ENCODE results near the gene MAP3K20. TPM values are rescaled to one million over a fixed set of nuclear protein-coding genes. Genes with fewer than 3 reads are reported as not detected.
"Not testable (repeated sequence)": the region's sequence is repeated elsewhere in the genome, so short reads cannot be mapped to it uniquely, and the experiment has no call there.

The MAP3K20 gene
- total RNA-seq, 2 experiments from 2014 or later = 13.7 to 15.2 TPM

GRCh38 chr2:173150087-173150486 is 74.4 kb downstream of the MAP3K20 start:
- H3K4me1 Mint-ChIP-seq = peaks cover 34% of the 10 kb centered on the region
- H3K27ac Mint-ChIP-seq = peak overlapping the region; percentile 75
- peaks cover 3% of the 10 kb centered on the region for H3K27me3 Mint-ChIP-seq
- H3K4me3 Mint-ChIP-seq = no peak overlapping the region
- no peak for DNase-seq
- peaks cover 7% of the 10 kb centered on the region for H3K36me3 Mint-ChIP-seq (ENCODE audit: low read depth)
- POLR2A ChIA-PET = interaction anchor here (2.8 kb wide), 1 partner anchor 17 kb away, joined by 6 read pairs; no protein-coding TSS in a partner anchor
- H3K9me3 Mint-ChIP-seq = no peaks in the 10 kb centered on the region
- CTCF ChIA-PET = no interaction called here

- Mint-ChIP-seq H3K9me3 (no peaks in the 10 kb centered on the region), H3K4me3 (no peak overlapping the region), H3K27me3 (peaks cover 3% of the 10 kb centered on the region), H3K27ac (no peak overlapping the region), H3K36me3 (ENCODE audit: low read depth) (peaks cover 8% of the 10 kb centered on the region), H3K4me1 (peaks cover 31% of the 10 kb centered on the region)
- no peak for DNase-seq
- ChIA-PET CTCF (no interaction called here), POLR2A (interaction anchor here (1.0 to 2.8 kb wide), 3 partner anchors 13 to 74 kb away, joined by 4 to 6 read pairs (median 6); no protein-coding TSS in a partner anchor)
Observed at GRCh38 chr2:173150963-173151362, 75.3 kb downstream of the MAP3K20 start.

- Mint-ChIP-seq H3K9me3 (no peaks in the 10 kb centered on the region), H3K36me3 (ENCODE audit: low read depth) (peaks cover 8% of the 10 kb centered on the region), H3K27me3 (peaks cover 3% of the 10 kb centered on the region), H3K4me3 (no peak overlapping the region), H3K4me1 (peaks cover 31% of the 10 kb centered on the region), H3K27ac (no peak overlapping the region)
- POLR2A ChIA-PET = interaction anchor here (1.0 to 2.8 kb wide), 4 partner anchors 14 to 88 kb away, joined by 4 to 6 read pairs (median 5); no protein-coding TSS in a partner anchor
- CTCF ChIA-PET = interaction anchor here (0.8 kb wide), 1 partner anchor 77 kb away, joined by 6 read pairs; no protein-coding TSS in a partner anchor
- no peak for DNase-seq
Observed at GRCh38 chr2:173151671-173152401, 76.2 kb downstream of the MAP3K20 start.

- DNase-seq = no peak
- H3K9me3 Mint-ChIP-seq = no peaks in the 10 kb centered on the region
- ChIA-PET CTCF (no interaction called here), POLR2A (no interaction called here)
- no peak overlapping the region for H3K4me3 Mint-ChIP-seq
- peaks cover 31% of the 10 kb centered on the region for H3K4me1 Mint-ChIP-seq
- peaks cover 8% of the 10 kb centered on the region for H3K36me3 Mint-ChIP-seq (ENCODE audit: low read depth)
- H3K27me3 Mint-ChIP-seq = no peaks in the 10 kb centered on the region
- no peak overlapping the region for H3K27ac Mint-ChIP-seq
Observed at GRCh38 chr2:173153301-173153885, 77.7 kb downstream of the MAP3K20 start.

- H3K4me3 Mint-ChIP-seq = no peak overlapping the region
- no peak for DNase-seq
- H3K27me3 Mint-ChIP-seq = no peaks in the 10 kb centered on the region
- ChIA-PET CTCF (interaction anchor here (0.8 to 2.2 kb wide), 2 partner anchors 52 to 130 kb away, joined by 3 to 6 read pairs; no protein-coding TSS in a partner anchor), POLR2A (no interaction called here)
- no peak overlapping the region for H3K27ac Mint-ChIP-seq
- H3K4me1 Mint-ChIP-seq = no peaks in the 10 kb centered on the region
- peaks cover 5% of the 10 kb centered on the region for H3K36me3 Mint-ChIP-seq (ENCODE audit: low read depth)
- H3K9me3 Mint-ChIP-seq = no peaks in the 10 kb centered on the region
Observed at GRCh38 chr2:173157676-173158293, 82.1 kb downstream of the MAP3K20 start.

GRCh38 chr2:173159791-173160463 is 84.3 kb downstream of the MAP3K20 start:
- POLR2A ChIA-PET = no interaction called here
- no peaks in the 10 kb centered on the region for H3K4me1 Mint-ChIP-seq
- CTCF ChIA-PET = interaction anchor here (0.6 kb wide), 1 partner anchor 51 kb away, joined by 3 read pairs; no protein-coding TSS in a partner anchor
- no peak overlapping the region for H3K27ac Mint-ChIP-seq
- no peaks in the 10 kb centered on the region for H3K9me3 Mint-ChIP-seq
- peaks cover 2% of the 10 kb centered on the region for H3K36me3 Mint-ChIP-seq (ENCODE audit: low read depth)
- H3K27me3 Mint-ChIP-seq = peaks cover 2% of the 10 kb centered on the region
- DNase-seq = no peak
- no peak overlapping the region for H3K4me3 Mint-ChIP-seq

GRCh38 chr2:173160618-173161017 is 85.0 kb downstream of the MAP3K20 start:
- ChIA-PET CTCF (no interaction called here), POLR2A (no interaction called here)
- H3K36me3 Mint-ChIP-seq (ENCODE audit: low read depth) = no peaks in the 10 kb centered on the region
- no peak for DNase-seq
- no peak overlapping the region for H3K4me3 Mint-ChIP-seq
- no peaks in the 10 kb centered on the region for H3K4me1 Mint-ChIP-seq
- H3K9me3 Mint-ChIP-seq = no peaks in the 10 kb centered on the region
- no peak overlapping the region for H3K27ac Mint-ChIP-seq
- H3K27me3 Mint-ChIP-seq = peaks cover 2% of the 10 kb centered on the region

- no peaks in the 10 kb centered on the region for H3K36me3 Mint-ChIP-seq (ENCODE audit: low read depth)
- no peaks in the 10 kb centered on the region for H3K9me3 Mint-ChIP-seq
- no peak for DNase-seq
- H3K27me3 Mint-ChIP-seq = peaks cover 2% of the 10 kb centered on the region
- H3K4me3 Mint-ChIP-seq = no peak overlapping the region
- POLR2A ChIA-PET = no interaction called here
- no peaks in the 10 kb centered on the region for H3K4me1 Mint-ChIP-seq
- H3K27ac Mint-ChIP-seq = no peak overlapping the region
- CTCF ChIA-PET = no interaction called here
Observed at GRCh38 chr2:173161040-173161439, 85.4 kb downstream of the MAP3K20 start.

- Mint-ChIP-seq H3K9me3 (no peaks in the 10 kb centered on the region), H3K27me3 (peaks cover 2% of the 10 kb centered on the region), H3K4me3 (no peak overlapping the region), H3K4me1 (no peaks in the 10 kb centered on the region), H3K36me3 (ENCODE audit: low read depth) (no peaks in the 10 kb centered on the region), H3K27ac (no peak overlapping the region)
- POLR2A ChIA-PET = no interaction called here
- DNase-seq = no peak
- CTCF ChIA-PET = no interaction called here
Observed at GRCh38 chr2:173161507-173161906, 85.9 kb downstream of the MAP3K20 start.

- H3K9me3 Mint-ChIP-seq; H3K27me3 Mint-ChIP-seq; POLR2A ChIA-PET; H3K4me1 Mint-ChIP-seq; DNase-seq; H3K36me3 Mint-ChIP-seq (ENCODE audit: low read depth); H3K4me3 Mint-ChIP-seq; H3K27ac Mint-ChIP-seq; CTCF ChIA-PET: not testable (repeated sequence)
Observed at GRCh38 chr2:173163357-173163756, 87.7 kb downstream of the MAP3K20 start.

GRCh38 chr2:173164396-173164795 is 88.8 kb downstream of the MAP3K20 start:
- H3K9me3 Mint-ChIP-seq = no peaks in the 10 kb centered on the region

GRCh38 chr2:173165443-173166238 is 90.0 kb downstream of the MAP3K20 start:
- Mint-ChIP-seq H3K36me3 (ENCODE audit: low read depth) (no peaks in the 10 kb centered on the region), H3K4me1 (no peaks in the 10 kb centered on the region), H3K27me3 (peaks cover 2% of the 10 kb centered on the region), H3K4me3 (no peak overlapping the region), H3K27ac (no peak overlapping the region), H3K9me3 (no peaks in the 10 kb centered on the region)
- CTCF ChIA-PET = no interaction called here
- DNase-seq = no peak
- POLR2A ChIA-PET = no interaction called here

More at GRCh38 chr2:173164396-173164795, 88.8 kb downstream of the MAP3K20 start:
- ChIA-PET CTCF (no interaction called here), POLR2A (no interaction called here)
- no peak overlapping the region for H3K27ac Mint-ChIP-seq
- H3K4me3 Mint-ChIP-seq = no peak overlapping the region
- H3K4me1 Mint-ChIP-seq = no peaks in the 10 kb centered on the region
- H3K27me3 Mint-ChIP-seq = peaks cover 2% of the 10 kb centered on the region
- DNase-seq = no peak
- H3K36me3 Mint-ChIP-seq (ENCODE audit: low read depth) = no peaks in the 10 kb centered on the region
